WTC11 (cell line): ENCODE results near the gene NT5DC1. TPM values are rescaled to one million over a fixed set of nuclear protein-coding genes. Genes with fewer than 3 reads are reported as not detected.

Source experiments
- ATAC-seq: fragments of 200-7000 bp; cut with Tn5 transposase; 2 replicates; pipeline ENCODE4 v1.10.0; 2021; ENCODE audit warnings: mild to moderate bottlenecking, moderate library complexity
- CTCF ChIA-PET: fragments of 300-600 bp; sonication (Branson Sonifier 250); formaldehyde crosslinking; loops from one replicate; lab custom pipeline; 2021; ENCODE audit warnings: antibody characterized with exemption; lab: Charles Lee
- POLR2A ChIA-PET: fragments of 350-600 bp; sonication (Branson Sonifier 250); formaldehyde crosslinking; loops from one replicate; lab custom pipeline; 2021; ENCODE audit warnings: antibody characterized with exemption; lab: Charles Lee
- DNase-seq: peaks from one replicate; pipeline ENCODE4 v3.0.0; 2021; ENCODE audit warnings: low spot score
- H3K27ac Mint-ChIP-seq: 2 replicates; pipeline ENCODE4 v1.8.0; 2021; ENCODE audit warnings: mixed read lengths
- H3K27me3 Mint-ChIP-seq: 2 replicates; pipeline ENCODE4 v1.8.0; 2021; ENCODE audit warnings: low read depth, mild to moderate bottlenecking, moderate library complexity, mixed read lengths
- H3K36me3 Mint-ChIP-seq: 2 replicates; pipeline ENCODE4 v1.8.0; 2021; ENCODE audit warnings: mixed read lengths
- H3K4me1 Mint-ChIP-seq: 2 replicates; pipeline ENCODE4 v1.8.0; 2022; ENCODE audit warnings: mixed read lengths
- H3K4me3 Mint-ChIP-seq: 2 replicates; pipeline ENCODE4 v1.8.0; 2021; ENCODE audit warnings: mild to moderate bottlenecking, moderate library complexity, mixed read lengths
- H3K9me3 Mint-ChIP-seq: 2 replicates; pipeline ENCODE4 v1.8.0; 2021; ENCODE audit warnings: mixed read lengths
- CREB1 ChIP-seq: sonication (generic); formaldehyde crosslinking; IDR thresholded peaks from 2 replicates; pipeline ENCODE4 v1.8.0; 2023; ENCODE audit warnings: mild to moderate bottlenecking, missing genetic modification reagents
- IRF2 ChIP-seq: sonication (generic); formaldehyde crosslinking; IDR thresholded peaks from 2 replicates; pipeline ENCODE4 v1.8.0; 2022; ENCODE audit warnings: low read depth, missing genetic modification reagents, borderline replicate concordance
- KAT7 ChIP-seq: sonication (generic); formaldehyde crosslinking; IDR thresholded peaks from 2 replicates; pipeline ENCODE4 v1.8.1; 2023; ENCODE audit warnings: missing genetic modification reagents, mild to moderate bottlenecking, borderline replicate concordance
- MXD4 ChIP-seq: fragments of 250-450 bp; sonication (Bioruptor Pico); IDR thresholded peaks from 2 replicates; pipeline ENCODE4 v1.8.0; 2021; ENCODE audit warnings: mild to moderate bottlenecking, moderate library complexity, borderline replicate concordance
- NFYB ChIP-seq: sonication (generic); formaldehyde crosslinking; conservative IDR thresholded peaks from 2 replicates; pipeline ENCODE4 v1.8.0; 2022; ENCODE audit warnings: low read depth, missing genetic modification reagents
- NR1H2 ChIP-seq: sonication (generic); formaldehyde crosslinking; IDR thresholded peaks from 2 replicates; pipeline ENCODE4 v1.9.0; 2021; ENCODE audit warnings: mild to moderate bottlenecking, moderate library complexity, missing genetic modification reagents
- NR2C2 ChIP-seq: sonication (generic); formaldehyde crosslinking; IDR thresholded peaks from 2 replicates; pipeline ENCODE4 v1.8.0; 2022; ENCODE audit warnings: mild to moderate bottlenecking, missing genetic modification reagents
- NR3C1 ChIP-seq: sonication (generic); formaldehyde crosslinking; conservative IDR thresholded peaks from 2 replicates; pipeline ENCODE4 v1.8.1; 2023; ENCODE audit warnings: low read depth, mild to moderate bottlenecking, missing genetic modification reagents
- OVOL2 ChIP-seq: fragments of 250-450 bp; sonication (Bioruptor Pico); IDR thresholded peaks from 2 replicates; pipeline ENCODE4 v1.9.0; 2021; ENCODE audit warnings: mild to moderate bottlenecking, borderline replicate concordance
- SP1 ChIP-seq: sonication (generic); formaldehyde crosslinking; conservative IDR thresholded peaks from 2 replicates; pipeline ENCODE4 v1.8.1; 2022; ENCODE audit warnings: missing genetic modification reagents
- ZNF219 ChIP-seq: sonication (generic); formaldehyde crosslinking; IDR thresholded peaks from 2 replicates; pipeline ENCODE4 v1.8.0; 2023; ENCODE audit warnings: missing genetic modification reagents, mild to moderate bottlenecking, borderline replicate concordance
- ZNF263 ChIP-seq: sonication (generic); formaldehyde crosslinking; IDR thresholded peaks from 2 replicates; pipeline ENCODE4 v1.8.1; 2022; ENCODE audit warnings: low read depth, mild to moderate bottlenecking, moderate library complexity, missing genetic modification reagents
- ZNF671 ChIP-seq: fragments of 250-450 bp; sonication (Bioruptor Pico); IDR thresholded peaks from 2 replicates; pipeline ENCODE4 v1.8.0; 2021; ENCODE audit warnings: mild to moderate bottlenecking
- total RNA-seq: library from RNA; stranded (reverse); gene quantifications from 3 replicates; pipeline ENCODE4 v1.2.3, GENCODE V29; 2021
- TF ChIP-seq, protein P1 (sequence below): sonication (generic); formaldehyde crosslinking; IDR thresholded peaks from 2 replicates; pipeline ENCODE4 v1.8.1; 2022; ENCODE audit warnings: low read depth, mild to moderate bottlenecking, moderate library complexity, missing genetic modification reagents, borderline replicate concordance
- TF ChIP-seq, protein P2 (sequence below): fragments of 200-600 bp; IDR thresholded peaks from 2 replicates; pipeline ENCODE4 v1.8.0; 2022; ENCODE audit warnings: antibody characterized with exemption
- TF ChIP-seq, protein P3 (sequence below): fragments of 250-450 bp; sonication (Bioruptor Pico); IDR thresholded peaks from 2 replicates; pipeline ENCODE4 v2.1.2; 2022; ENCODE audit warnings: mild to moderate bottlenecking, moderate library complexity
- TF ChIP-seq, protein P4 (sequence below): sonication (generic); formaldehyde crosslinking; IDR thresholded peaks from 2 replicates; pipeline ENCODE4 v1.8.0; 2022; ENCODE audit warnings: mild to moderate bottlenecking, missing genetic modification reagents
- TF ChIP-seq, protein P5 (sequence below): sonication (generic); formaldehyde crosslinking; IDR thresholded peaks from 2 replicates; pipeline ENCODE4 v1.8.1; 2022; ENCODE audit warnings: missing genetic modification reagents, borderline replicate concordance
- TF ChIP-seq, protein P6 (sequence below): sonication (generic); formaldehyde crosslinking; IDR thresholded peaks from 2 replicates; pipeline ENCODE4 v1.8.1; 2023; ENCODE audit warnings: mild to moderate bottlenecking, missing genetic modification reagents
- TF ChIP-seq, protein P7 (sequence below): fragments of 250-450 bp; sonication (Bioruptor Pico); IDR thresholded peaks from 2 replicates; pipeline ENCODE4 v1.9.0; 2021; ENCODE audit warnings: moderate library complexity, mild to moderate bottlenecking, inconsistent platforms, borderline replicate concordance

Gene NT5DC1
- total RNA-seq, 1 experiment from 2014 or later = 67.9 TPM

DNA sequence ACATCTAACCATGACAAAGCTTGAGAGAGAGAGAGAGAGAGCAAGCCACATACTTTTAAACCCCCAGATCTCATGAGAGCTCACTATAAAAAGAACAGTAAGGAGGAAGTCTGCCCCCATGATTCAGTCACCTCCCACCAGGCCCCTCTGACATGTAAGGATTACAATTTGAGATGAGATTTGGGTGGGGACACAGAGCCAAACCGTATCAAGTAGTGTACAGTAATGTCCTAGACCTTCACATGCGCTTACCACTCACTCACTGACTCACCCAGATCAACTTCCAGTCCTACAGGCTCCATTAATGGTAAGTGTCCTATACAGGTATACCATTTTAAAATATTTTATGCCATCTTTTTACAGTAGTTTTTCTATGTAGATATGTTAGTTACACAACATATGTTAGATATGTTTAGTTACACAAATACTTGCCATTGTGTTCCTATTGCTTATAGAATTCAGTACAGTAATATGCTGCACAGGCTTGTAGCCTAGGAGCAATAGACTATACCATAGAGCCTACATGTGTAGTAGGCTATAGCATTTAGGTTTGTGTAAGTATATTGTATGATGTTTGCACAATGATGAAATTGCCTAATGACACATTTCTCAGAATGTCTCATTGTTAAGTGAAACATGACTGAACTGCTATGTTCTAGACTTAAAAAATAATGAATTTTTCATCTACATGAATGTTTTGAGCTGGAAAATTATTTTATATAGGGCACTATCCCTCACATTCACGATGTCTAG is 167.4 kb downstream of the NT5DC1 start (continued):
- TF ChIP-seq, protein P1, sequence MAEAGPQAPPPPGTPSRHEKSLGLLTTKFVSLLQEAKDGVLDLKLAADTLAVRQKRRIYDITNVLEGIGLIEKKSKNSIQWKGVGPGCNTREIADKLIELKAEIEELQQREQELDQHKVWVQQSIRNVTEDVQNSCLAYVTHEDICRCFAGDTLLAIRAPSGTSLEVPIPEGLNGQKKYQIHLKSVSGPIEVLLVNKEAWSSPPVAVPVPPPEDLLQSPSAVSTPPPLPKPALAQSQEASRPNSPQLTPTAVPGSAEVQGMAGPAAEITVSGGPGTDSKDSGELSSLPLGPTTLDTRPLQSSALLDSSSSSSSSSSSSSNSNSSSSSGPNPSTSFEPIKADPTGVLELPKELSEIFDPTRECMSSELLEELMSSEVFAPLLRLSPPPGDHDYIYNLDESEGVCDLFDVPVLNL (CRISPR knock-in tag) = no peak
- no peak for TF ChIP-seq KAT7 (CRISPR knock-in tag)
- TF ChIP-seq ZNF671 = no peak
- TF ChIP-seq CREB1 (CRISPR knock-in tag) = no peak
- no peak for TF ChIP-seq NR2C2
- no peak for TF ChIP-seq SP1
- TF ChIP-seq NR3C1 = no peak

DNA sequence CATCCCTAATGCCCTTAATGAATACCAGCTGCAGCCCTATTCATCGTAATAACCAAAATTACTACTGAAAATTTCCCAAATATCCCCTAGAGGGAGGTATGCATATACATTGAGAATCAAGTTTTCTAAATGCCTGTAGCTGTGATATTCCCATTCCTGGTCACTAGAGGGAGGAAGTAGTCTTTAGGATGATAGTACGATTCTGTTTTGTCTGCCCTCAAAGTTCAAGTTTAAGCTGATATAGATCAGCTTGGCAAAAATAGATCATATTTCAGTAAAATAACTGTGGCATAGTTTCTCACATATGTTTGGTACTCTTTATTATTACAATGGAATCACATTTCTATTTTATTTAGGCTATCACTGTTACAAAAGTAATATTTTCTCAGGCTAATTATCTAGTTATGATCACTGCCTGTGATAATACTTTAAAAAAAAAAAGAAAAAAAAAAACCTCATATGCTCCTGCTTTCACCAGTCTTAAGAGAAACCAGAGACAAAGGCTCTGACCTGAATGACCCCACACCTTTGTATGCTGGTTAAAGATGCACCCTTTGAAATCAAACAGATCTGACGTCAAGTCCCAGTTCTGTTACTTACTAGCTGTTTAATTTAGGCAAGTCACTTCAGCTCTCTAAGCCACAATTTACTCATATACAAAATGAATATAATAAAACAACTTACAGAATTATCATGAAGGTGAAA is 168.1 kb downstream of the NT5DC1 start:
- ChIA-PET POLR2A (interaction anchor here (1.1 to 1.8 kb wide), 3 partner anchors 11 to 302 kb away, joined by 4 to 13 read pairs (median 4); partner anchors contain the start of genes RWDD1, TSPYL1 and TSPYL4), CTCF (interaction anchor here (0.6 to 4.6 kb wide), 65 partner anchors 9 to 400 kb away, joined by 3 to 46 read pairs (median 4); partner anchors contain the start of genes CALHM4, CALHM5, CALHM6 and RSPH4A)
- TF ChIP-seq, protein P2, sequence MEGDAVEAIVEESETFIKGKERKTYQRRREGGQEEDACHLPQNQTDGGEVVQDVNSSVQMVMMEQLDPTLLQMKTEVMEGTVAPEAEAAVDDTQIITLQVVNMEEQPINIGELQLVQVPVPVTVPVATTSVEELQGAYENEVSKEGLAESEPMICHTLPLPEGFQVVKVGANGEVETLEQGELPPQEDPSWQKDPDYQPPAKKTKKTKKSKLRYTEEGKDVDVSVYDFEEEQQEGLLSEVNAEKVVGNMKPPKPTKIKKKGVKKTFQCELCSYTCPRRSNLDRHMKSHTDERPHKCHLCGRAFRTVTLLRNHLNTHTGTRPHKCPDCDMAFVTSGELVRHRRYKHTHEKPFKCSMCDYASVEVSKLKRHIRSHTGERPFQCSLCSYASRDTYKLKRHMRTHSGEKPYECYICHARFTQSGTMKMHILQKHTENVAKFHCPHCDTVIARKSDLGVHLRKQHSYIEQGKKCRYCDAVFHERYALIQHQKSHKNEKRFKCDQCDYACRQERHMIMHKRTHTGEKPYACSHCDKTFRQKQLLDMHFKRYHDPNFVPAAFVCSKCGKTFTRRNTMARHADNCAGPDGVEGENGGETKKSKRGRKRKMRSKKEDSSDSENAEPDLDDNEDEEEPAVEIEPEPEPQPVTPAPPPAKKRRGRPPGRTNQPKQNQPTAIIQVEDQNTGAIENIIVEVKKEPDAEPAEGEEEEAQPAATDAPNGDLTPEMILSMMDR = peak; percentile 76
- TF ChIP-seq NR1H2 (CRISPR knock-in tag) = no peak
- ATAC-seq (peak; percentile 81), DNase-seq (no peak)
- peaks cover 6% of the 10 kb centered on the region for H3K9me3 Mint-ChIP-seq
- peak overlapping the region; percentile 61; the same call in 1 of the 2 replicates for H3K27ac Mint-ChIP-seq
- H3K4me3 Mint-ChIP-seq = no peak overlapping the region
- H3K27me3 Mint-ChIP-seq = no peaks in the 10 kb centered on the region
- peaks cover 30% of the 10 kb centered on the region for H3K4me1 Mint-ChIP-seq
- H3K36me3 Mint-ChIP-seq = peaks cover 8% of the 10 kb centered on the region

DNA sequence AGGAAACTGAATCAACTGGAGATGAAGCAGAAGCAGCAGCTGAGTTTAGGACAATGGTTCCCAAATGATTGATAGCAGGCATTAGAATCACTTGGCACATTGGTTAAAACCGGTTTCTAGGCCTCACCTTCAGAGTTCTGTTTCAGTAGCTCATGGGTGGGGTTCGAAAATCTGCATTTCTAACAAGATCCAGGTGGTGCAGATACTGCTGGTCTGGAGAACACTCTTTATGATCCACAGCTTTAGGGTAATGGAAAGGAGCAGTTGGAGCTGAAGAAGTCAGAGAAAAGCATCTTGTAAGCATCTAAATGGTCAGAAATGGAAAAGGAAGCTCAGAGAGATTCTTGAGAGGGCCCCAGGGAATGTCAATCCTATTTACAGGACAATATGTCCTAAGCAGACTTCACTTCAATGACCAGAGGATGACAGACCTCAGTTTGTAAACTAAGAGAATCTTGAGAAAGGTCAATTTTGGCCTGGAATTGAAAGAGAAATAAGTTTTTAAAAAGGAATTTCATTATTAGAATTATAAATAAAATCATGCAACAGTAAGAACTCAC is 170.6 kb downstream of the NT5DC1 start:
- peak; percentile 43 for ATAC-seq
- TF ChIP-seq, protein P3, sequence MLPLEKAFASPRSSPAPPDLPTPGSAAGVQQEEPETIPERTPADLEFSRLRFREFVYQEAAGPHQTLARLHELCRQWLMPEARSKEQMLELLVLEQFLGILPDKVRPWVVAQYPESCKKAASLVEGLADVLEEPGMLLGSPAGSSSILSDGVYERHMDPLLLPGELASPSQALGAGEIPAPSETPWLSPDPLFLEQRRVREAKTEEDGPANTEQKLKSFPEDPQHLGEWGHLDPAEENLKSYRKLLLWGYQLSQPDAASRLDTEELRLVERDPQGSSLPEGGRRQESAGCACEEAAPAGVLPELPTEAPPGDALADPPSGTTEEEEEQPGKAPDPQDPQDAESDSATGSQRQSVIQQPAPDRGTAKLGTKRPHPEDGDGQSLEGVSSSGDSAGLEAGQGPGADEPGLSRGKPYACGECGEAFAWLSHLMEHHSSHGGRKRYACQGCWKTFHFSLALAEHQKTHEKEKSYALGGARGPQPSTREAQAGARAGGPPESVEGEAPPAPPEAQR = no peak
- no peak for TF ChIP-seq NFYB
- TF ChIP-seq ZNF263 (CRISPR knock-in tag) = no peak
- no peak for TF ChIP-seq IRF2 (CRISPR knock-in tag)
- TF ChIP-seq, protein P4, sequence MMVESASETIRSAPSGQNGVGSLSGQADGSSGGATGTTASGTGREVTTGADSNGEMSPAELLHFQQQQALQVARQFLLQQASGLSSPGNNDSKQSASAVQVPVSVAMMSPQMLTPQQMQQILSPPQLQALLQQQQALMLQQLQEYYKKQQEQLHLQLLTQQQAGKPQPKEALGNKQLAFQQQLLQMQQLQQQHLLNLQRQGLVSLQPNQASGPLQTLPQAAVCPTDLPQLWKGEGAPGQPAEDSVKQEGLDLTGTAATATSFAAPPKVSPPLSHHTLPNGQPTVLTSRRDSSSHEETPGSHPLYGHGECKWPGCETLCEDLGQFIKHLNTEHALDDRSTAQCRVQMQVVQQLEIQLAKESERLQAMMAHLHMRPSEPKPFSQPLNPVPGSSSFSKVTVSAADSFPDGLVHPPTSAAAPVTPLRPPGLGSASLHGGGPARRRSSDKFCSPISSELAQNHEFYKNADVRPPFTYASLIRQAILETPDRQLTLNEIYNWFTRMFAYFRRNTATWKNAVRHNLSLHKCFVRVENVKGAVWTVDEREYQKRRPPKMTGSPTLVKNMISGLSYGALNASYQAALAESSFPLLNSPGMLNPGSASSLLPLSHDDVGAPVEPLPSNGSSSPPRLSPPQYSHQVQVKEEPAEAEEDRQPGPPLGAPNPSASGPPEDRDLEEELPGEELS = no peak
- no peak for TF ChIP-seq ZNF219 (CRISPR knock-in tag)
- TF ChIP-seq, protein P5, sequence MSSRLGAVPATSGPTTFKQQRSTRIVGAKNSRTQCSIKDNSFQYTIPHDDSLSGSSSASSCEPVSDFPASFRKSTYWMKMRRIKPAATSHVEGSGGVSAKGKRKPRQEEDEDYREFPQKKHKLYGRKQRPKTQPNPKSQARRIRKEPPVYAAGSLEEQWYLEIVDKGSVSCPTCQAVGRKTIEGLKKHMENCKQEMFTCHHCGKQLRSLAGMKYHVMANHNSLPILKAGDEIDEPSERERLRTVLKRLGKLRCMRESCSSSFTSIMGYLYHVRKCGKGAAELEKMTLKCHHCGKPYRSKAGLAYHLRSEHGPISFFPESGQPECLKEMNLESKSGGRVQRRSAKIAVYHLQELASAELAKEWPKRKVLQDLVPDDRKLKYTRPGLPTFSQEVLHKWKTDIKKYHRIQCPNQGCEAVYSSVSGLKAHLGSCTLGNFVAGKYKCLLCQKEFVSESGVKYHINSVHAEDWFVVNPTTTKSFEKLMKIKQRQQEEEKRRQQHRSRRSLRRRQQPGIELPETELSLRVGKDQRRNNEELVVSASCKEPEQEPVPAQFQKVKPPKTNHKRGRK (CRISPR knock-in tag) = no peak
- TF ChIP-seq OVOL2 (CRISPR knock-in tag) = no peak
- TF ChIP-seq, protein P6, sequence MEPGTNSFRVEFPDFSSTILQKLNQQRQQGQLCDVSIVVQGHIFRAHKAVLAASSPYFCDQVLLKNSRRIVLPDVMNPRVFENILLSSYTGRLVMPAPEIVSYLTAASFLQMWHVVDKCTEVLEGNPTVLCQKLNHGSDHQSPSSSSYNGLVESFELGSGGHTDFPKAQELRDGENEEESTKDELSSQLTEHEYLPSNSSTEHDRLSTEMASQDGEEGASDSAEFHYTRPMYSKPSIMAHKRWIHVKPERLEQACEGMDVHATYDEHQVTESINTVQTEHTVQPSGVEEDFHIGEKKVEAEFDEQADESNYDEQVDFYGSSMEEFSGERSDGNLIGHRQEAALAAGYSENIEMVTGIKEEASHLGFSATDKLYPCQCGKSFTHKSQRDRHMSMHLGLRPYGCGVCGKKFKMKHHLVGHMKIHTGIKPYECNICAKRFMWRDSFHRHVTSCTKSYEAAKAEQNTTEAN = no peak
- TF ChIP-seq MXD4 = no peak
- TF ChIP-seq, protein P7, sequence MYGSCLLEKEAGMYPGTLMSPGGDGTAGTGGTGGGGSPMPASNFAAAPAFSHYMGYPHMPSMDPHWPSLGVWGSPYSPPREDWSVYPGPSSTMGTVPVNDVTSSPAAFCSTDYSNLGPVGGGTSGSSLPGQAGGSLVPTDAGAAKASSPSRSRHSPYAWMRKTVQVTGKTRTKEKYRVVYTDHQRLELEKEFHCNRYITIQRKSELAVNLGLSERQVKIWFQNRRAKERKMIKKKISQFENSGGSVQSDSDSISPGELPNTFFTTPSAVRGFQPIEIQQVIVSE (CRISPR knock-in tag) = no peak

More for the DNA sequence above, 170.6 kb downstream of the NT5DC1 start:
- H3K27me3 Mint-ChIP-seq = no peaks in the 10 kb centered on the region
- CTCF ChIA-PET = interaction anchor here (0.6 to 4.6 kb wide), 12 partner anchors 8 to 300 kb away, joined by 3 to 46 read pairs (median 4); partner anchors contain the start of genes CALHM4, CALHM5, RWDD1 and TRAPPC3L
- H3K27ac Mint-ChIP-seq = peak overlapping the region; percentile 94
- H3K9me3 Mint-ChIP-seq = no peaks in the 10 kb centered on the region
- H3K36me3 Mint-ChIP-seq = 0 out of 2 replicates have a peak, but pooled peaks cover 4% of the 10 kb centered on the region
- H3K4me1 Mint-ChIP-seq = peaks cover 39% of the 10 kb centered on the region
- peak overlapping the region; percentile 18; the same call in 1 of the 2 replicates for H3K4me3 Mint-ChIP-seq
- DNase-seq = no peak
- POLR2A ChIA-PET = interaction anchor here (0.9 to 1.4 kb wide), 3 partner anchors 8 to 300 kb away, joined by 3 to 8 read pairs (median 3); partner anchors contain the start of genes RWDD1, TSPYL1 and TSPYL4
